Dermis microvascular lymphatic vessel endothelial cell (primary cell): ENCODE data around the gene TNIP2. TPM values are rescaled to one million over a fixed set of nuclear protein-coding genes. Genes with fewer than 3 reads are reported as not detected.
"Not testable (repeated sequence)": the region's sequence is repeated elsewhere in the genome, so short reads cannot be mapped to it uniquely, and the experiment has no call there.

Source experiments
- DNase-seq, 2 donors: peaks; one replicate each; pipeline versions ENCODE4 v3.0.0 to v3.0.0-alpha.2; 2010; ENCODE audit warnings: low read depth in 2 of 2
- total RNA-seq: library from RNA; depleted of rRNA; stranded (reverse); fragments of >200 nt; gene quantifications from 2 replicates; pipeline ENCODE4 v1.2.1, GENCODE V29; 2014

The TNIP2 gene
- total RNA-seq, 1 donor from 2014 or later, result 71.6 TPM

GRCh38 chr4:2744576-2745270, 11.4 kb downstream of the TNIP2 start:
- no peak for DNase-seq

- DNase-seq, result no peak
Observed at GRCh38 chr4:2743518-2744445, 12.4 kb downstream of the TNIP2 start.

GRCh38 chr4:2742823-2743517, 13.2 kb downstream of the TNIP2 start:
- DNase-seq, result no peak

GRCh38 chr4:2742081-2742822, 13.9 kb downstream of the TNIP2 start:
- no peak for DNase-seq

GRCh38 chr4:2741626-2742025, 14.5 kb downstream of the TNIP2 start:
- no peak for DNase-seq

- DNase-seq, result not testable (repeated sequence)
Observed at GRCh38 chr4:2738296-2738695, 17.8 kb downstream of the TNIP2 start.

GRCh38 chr4:2735869-2736268, 20.3 kb downstream of the TNIP2 start:
- no peak for DNase-seq

- no peak for DNase-seq
Observed at GRCh38 chr4:2734612-2735011, 21.5 kb downstream of the TNIP2 start.

- no peak for DNase-seq
Observed at GRCh38 chr4:2733844-2734574, 22.1 kb downstream of the TNIP2 start.

GRCh38 chr4:2733001-2733843, 22.9 kb downstream of the TNIP2 start:
- DNase-seq, result no peak

- no peak for DNase-seq
Observed at GRCh38 chr4:2732526-2732925, 23.6 kb downstream of the TNIP2 start.

- no peak for DNase-seq
Observed at GRCh38 chr4:2731907-2732317, 24.2 kb downstream of the TNIP2 start.

GRCh38 chr4:2729533-2729875, 26.6 kb downstream of the TNIP2 start:
- no peak for DNase-seq

GRCh38 chr4:2728806-2729532, 27.2 kb downstream of the TNIP2 start:
- no peak for DNase-seq

GRCh38 chr4:2728221-2728620, 27.9 kb downstream of the TNIP2 start:
- no peak for DNase-seq

GRCh38 chr4:2726881-2727280, 29.3 kb downstream of the TNIP2 start:
- DNase-seq, result not testable (repeated sequence)

GRCh38 chr4:2725380-2725779, 30.8 kb downstream of the TNIP2 start:
- DNase-seq, result no peak

- DNase-seq, result no peak
Observed at GRCh38 chr4:2723751-2724150, 32.4 kb downstream of the TNIP2 start.

- no peak for DNase-seq
Observed at GRCh38 chr4:2722033-2722432, 34.1 kb downstream of the TNIP2 start.
